HG02973 (cell line): ENCODE measurements around the gene EHD4.

Experiments used
- ATAC-seq: cut with Tn5 transposase; IDR thresholded peaks from one replicate; pipeline ENCODE4 v1.9.1; 2021; ENCODE audit warnings: moderate library complexity; ENCODE audit not compliant: unreplicated experiment

Gene EHD4

DNA sequence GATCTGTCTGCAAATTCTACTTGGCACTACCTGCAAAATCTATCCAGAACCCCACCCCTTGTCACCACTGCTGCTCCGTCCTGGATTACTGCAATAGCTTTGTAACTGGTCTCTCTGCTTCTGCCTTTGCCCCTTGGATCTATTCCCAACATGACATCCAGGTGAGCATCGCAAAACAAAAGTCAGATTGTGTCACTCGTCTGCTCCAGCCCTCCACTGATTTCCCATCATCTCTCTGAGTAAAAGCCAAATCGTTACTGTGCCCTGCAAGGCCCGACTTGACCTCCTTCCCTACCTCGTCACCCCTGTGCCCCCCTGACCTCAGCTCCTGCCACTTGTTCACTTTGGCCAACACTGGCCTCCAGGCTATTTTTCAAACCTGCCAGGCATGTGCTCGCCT, 87.9 kb downstream of the EHD4 start:
- no peak for ATAC-seq

DNA sequence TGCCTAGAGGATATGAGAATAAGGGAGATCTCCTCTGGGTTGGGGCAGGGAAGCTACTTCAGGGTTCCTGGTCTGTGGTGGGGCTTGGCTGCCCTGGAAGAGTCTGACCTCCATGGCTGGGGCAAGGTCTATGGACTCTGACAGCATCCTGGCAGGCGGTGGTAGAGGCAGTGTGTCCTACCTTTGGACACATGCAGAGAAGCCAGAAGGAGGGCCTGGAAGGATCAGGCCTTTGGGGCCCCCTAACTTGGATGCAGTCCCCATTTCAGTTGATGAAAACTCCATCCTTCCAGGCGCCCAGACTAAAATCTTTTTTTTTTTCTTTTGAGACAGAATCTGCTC, 88.9 kb downstream of the EHD4 start:
- ATAC-seq, result no peak

DNA sequence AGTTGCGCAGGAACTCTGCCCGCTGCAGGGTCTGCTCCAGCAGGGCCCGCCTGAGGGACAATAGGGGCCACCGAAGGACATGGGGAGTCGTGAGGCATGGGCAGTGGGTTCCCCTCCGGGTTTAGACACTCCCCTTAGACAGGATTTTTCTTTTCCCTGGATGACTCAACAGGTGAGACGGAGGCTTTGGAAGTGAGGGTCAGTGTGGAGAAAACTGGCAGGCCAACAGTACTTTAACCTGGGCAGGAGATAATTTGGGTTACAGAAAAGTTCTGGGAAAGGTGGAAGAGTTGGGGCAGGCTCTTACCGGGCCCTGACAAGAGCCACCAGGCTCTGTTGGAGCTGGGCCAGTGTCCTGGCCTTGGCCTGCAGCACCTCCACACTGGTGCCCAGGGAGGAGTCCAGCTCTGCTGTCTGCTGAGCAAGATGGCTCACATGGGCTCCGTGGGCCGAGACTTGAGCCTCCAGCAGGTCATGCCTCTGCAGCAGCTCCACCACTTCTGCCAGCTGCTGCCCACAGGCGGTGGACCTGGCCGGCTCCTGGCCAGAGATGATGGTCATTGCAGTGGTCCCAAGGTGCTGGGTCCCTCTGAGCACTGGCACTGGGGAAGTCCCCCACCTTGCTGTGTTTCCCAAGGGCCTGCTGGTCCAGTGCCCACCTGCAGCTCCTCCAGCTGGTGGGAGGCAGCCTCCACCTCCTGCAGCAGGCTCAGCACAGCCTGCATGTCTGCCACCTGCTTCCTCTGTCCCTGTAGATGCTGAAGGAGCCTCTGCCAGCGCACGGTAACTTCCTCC, 89.5 kb downstream of the EHD4 start:
- ATAC-seq, result no peak

DNA sequence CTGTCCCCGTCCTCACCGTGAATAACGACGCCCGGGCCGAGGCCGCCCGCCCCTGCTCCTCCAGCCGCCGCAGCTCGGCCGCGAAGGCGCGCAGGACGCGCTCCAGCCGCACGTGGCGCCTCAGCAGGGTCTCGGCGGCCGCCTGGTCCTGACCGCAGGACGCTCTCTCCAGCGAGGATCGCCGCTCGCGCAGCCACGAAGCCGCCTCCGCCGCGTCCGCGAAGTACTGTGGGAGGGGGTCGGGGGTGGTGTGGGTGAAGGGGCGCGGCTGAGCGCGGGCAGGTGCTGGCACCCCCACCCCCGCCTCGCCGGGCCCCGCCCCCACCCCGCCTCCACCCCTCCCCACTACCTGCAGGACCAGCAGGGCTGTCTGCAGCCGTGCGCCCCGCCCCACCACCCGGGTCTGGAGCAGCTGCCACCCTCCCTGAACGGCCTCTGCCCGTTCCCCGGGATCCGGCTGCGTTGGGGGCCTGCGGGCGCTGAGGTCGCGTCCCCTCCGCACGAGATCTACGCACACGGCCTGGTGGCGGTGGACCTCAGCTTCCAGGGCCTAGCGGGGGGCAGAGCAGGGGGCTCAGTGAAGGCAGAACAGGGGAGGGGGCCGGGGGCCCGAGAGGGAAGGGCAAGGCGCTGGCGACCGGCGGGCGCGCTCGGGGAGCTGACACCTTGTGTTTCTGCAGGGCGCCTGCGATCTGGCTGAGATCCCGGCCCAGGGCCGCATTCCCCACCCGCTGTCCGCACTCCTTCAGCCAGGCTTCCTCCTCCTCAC, 90.3 kb downstream of the EHD4 start:
- ATAC-seq, result no peak

DNA sequence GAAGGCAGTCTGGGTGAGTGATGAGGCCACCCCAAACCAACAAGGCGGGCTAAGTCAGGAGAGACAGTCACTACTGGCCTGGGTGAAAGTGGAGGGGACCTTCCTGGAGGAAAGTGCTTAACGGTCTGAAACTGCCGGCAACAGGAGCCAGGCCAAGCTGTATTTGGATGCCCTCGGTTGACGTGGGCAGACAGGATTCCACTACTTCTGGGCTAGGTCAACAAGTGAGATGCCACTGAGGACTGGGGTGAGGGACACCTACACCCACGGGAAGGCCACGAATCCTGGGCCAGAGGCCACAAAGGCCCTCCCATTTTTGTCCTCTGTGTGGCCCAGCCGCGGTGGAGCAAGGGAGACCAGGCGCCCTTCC, 90.8 kb downstream of the EHD4 start:
- ATAC-seq, result no peak

DNA sequence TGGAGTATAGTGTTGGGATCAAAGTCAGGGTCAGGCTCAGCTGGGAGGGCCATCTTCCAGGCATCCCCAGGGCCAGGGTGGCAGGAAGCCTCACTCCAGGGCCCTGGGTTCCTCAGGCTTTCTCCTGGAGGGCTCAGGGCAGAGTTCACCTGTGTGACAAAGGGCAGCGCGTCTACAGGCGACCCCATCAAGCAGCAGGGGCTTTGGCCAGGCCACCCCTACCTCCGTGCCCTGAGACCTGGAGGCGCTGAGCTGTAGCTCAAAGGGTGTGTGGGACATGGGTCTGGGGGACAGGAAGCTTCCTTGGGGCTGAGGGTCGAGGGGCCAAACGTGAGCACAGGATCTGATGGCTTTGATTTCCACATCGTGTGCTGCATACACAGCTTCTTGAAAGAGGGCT, 91.3 kb downstream of the EHD4 start:
- ATAC-seq, result no peak

DNA sequence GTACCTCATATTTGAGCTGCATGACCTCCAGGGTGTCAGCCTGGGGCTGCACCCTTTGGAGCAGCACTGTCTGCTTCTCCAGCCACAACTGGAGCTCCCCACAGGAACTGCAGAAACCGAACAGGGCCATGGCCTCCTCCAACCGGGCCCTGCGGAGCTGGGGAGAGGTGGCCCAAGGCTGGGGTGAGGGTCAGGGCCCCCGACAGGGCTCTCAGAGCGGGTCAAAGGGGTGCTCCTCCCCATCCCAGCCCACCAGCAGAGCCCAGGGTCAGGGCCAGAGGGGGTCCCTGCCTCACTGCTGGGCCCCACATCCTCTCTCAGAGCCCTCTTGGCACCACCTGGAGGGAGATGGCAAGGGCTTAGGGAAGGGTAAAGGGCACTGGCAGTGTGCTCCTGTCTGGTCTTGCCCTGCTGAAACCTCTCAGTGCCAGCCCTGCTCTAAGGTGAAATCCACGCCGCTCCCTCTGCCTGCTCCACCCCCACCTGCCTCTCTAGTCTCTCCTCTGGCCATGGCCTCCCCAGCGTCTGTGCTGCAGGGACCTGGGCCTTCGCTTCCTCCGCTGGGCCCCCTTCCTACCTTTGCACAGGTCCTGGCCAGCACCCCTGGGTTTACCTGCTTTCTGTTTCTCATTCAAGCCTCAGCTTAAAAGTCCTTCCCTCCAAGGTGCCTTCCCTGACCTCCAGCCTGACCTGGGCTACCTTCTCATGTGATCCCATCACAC, 92.0 kb downstream of the EHD4 start:
- no peak for ATAC-seq

DNA sequence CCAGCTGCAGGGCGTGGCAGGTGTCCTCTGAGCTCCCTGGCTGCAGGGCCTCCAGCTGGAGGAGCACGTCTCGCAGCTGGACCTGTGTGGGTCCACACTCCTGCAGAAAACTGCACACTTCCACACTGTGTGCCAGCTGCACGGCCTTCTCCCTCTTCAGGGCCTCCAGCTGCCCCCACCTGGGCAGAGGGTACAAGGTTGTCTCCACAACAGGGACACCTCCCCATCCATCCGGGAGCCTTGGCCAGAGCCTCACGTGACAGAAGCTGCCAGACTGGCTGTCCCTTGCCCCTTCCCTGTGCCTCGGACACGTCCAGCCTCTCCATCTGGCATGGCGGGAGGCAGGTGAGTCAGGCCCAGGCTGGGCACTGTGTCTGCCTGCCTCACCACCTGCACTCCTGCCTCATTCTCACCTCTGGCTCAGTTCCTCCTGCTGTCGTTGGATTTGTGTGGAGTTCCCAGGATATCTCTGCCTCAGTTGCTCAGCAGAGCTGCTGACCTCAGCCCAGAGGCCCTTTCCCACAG, 93.0 kb downstream of the EHD4 start:
- no peak for ATAC-seq

DNA sequence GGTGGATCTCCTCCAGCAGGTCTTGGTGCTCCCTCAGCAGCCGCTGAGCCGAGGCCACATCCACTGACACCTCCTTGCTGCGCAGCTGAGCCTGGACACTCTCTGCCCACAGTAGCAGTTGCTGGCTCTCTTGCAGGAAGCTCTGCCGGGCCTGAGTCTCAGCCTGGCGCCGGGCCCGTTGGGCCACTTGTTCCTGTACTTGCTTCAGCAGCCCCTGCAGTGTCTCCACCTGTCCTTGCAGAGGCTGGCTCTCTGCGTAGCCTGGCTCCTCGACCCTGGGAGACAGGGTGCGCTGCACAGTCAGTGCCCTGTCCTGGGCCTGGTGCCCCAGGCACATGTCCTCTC, 94.0 kb downstream of the EHD4 start:
- ATAC-seq, result no peak

DNA sequence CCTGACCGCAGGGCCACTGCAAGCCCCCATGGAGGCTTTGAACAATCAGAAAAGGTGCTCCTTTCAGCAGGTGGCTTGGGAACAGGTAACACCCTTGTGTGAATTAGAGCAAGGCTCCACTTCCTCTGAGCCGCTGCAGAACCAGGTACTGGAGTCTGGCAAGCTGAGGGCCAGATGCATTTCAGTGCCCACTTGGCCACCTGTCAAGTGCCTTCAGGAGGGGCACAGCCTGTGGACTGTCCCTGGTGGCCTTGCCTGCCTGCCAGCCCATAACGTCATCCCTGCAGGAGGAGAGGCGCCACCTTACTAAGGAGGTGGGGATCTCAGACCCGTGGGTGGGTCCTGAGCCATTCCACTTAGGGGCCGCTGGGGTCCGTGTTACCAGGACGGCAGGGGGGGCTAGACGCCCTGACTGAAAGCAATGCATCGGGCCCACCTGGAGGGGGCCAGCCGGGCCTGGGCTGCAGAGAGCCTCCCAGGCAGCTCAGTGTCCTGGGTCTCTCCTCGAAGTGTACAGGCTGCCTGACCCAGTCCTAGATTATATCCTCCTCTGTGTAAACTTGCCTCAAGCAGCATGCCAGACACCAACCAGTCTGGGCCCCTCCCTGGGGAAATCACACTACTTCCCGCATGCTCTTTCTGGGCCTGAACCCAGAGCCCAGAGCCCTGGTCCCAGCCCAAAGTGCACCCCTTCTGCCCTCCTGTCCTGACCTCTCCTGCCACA, 94.6 kb downstream of the EHD4 start:
- ATAC-seq, result no peak

DNA sequence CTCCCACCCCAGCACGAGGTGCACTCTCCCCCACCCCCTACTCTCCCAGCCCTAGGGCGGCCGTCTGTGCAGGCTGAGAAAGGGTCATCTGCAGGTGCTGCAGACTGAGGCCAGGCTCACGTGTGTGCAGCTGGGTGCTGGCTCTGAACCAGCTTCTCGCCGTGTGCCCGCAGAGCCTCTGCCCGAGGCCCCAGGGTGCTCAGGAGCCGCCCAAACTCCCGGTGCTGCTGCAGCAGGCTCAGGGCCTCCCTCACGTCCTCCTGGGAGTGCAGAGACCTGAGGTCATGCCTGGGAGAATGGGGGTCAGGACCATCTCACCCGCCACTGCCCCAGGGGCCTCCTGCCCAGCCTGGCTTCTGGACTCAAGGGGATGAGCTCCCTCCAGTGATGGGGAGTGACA, 95.7 kb downstream of the EHD4 start:
- ATAC-seq, result no peak

DNA sequence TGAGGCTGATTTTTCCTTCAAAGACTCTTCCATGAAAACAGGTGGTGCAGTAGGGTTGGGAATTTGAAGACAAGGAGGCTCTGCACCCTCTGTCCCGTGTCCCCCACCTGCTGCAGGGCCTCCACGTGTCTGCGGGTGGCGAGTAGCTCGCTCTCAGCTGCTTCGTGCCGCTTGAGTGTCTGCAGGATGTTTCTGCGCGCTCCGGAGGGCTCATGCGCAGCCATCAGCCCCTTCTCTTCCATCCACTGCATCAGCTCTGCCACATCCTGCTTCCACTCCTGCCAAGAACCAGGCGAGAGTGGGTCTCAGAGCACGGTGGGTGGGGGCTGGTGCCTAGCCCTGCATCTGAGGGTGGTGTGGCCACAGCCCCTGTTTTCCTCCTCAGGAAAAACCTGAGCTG, 96.3 kb downstream of the EHD4 start:
- ATAC-seq, result no peak

DNA sequence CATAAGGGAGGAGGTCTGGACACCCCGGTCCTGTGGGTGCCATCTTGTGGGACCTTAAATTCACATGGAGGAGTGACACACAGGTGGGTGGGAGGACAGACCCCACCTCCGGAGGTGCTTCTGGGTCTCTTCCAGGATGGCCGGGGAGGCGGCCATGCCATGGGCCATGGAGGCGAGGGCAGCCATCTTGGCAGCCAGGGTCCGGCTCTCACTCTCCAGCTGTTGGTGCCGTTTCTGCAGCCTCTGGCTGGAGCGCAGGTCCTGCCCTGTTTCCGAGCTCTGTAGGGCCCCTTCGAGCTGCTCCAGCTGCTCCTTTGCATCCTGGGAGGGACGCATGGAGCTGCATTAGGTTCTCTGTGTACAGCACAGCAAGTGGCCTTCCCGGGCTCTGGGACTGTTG, 97.6 kb downstream of the EHD4 start:
- ATAC-seq, result no peak

DNA sequence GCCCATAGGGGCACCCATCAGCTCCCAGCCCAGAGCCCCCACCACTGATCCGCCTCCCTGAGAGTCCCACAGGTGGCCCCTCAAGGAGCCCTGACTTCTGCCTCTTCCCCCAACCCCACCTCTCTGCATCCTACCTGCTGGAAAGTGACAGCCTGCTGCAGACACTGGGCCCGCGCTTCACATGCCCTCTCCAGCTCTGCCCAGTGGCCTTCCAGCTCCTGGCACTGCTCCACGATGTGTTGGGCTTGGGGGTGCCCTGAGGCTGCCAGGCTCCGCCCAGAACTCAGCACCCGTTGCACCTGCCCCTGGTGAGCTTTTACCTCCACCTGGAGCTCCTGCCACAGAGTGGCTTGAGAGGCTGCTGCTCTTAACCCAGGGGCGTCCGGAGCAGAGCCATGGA, 98.6 kb downstream of the EHD4 start:
- ATAC-seq, result no peak

DNA sequence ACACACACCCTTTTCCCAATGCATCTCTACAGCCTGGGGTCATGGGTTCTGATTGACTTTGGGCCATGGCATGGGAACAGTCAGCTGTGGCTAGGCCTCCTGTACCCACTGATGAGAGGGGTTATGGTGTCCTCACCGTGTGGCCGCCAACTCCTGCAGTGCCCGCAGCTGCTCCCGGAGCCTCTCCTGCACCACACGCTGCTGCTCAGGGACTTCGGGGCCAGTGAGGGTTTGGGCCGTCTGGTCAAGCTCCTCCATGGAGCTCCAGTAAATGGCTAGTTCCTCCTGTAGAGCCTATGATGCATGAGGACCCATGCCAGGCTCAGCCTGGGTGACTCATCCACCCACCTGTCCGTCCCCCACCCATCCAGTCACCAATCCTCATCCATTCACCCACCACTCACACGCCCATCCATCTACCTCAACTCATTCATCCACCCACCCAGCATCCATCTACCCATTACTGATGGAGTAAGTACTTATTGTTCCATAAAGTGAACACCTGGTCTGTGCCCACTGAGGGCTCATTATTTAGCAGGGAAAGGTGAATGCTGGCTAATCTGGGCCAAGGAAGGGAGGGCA, 100.1 kb downstream of the EHD4 start:
- no peak for ATAC-seq

DNA sequence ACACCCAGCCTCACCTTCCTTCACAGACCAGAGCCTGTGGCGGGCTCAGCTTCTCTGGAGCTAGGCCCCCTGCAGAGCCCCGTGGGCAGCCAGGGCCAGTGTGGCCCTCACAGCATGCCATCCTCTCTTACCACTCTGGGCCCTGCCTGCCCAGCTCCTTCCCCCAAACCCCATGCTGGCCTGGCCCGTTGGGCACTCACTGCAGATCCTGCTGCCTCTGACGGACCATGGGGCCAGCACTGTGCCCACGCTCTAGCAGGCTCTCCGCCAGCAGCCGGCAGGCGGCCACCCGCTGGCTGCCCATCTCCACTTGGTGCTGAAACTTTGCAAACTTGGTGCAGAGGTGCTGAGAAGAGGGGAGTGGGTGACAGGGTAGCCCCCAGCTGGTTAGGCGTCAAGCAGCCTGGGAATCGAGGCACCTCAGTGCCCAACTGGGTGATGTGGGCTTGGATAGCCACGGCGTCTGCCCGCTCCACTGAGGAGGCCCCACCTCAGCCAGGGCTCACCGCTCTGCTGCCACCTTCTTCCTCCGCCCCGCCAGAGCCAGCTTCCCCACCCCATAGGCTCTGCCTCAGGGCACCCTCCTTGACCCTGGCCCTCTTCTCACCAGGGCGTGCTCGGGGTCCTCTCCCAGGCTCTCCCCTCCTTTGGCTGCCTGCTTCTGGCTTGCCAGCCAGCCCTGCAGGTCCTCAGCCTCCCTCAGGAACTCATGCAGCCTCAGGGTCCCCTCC, 101.0 kb downstream of the EHD4 start:
- ATAC-seq, result no peak

DNA sequence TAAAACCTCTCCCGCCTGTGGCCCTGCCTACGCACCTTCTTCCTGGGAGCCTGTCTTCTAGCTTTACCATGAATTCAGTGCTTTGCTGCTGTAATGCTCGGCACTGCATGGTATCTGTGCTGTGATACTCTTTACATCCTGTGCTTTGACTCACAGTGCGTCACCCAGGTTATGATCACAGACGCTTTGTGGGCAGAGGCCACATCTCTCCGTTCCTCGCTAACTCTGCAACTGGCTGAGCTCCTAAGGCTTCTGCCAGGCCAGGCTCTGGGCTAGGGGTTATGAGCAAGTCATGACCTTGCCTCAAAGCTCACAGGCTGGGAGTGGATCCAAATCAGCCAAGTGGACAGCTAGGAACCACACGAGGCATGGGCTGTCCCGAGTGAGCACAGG, 101.7 kb downstream of the EHD4 start:
- no peak for ATAC-seq

DNA sequence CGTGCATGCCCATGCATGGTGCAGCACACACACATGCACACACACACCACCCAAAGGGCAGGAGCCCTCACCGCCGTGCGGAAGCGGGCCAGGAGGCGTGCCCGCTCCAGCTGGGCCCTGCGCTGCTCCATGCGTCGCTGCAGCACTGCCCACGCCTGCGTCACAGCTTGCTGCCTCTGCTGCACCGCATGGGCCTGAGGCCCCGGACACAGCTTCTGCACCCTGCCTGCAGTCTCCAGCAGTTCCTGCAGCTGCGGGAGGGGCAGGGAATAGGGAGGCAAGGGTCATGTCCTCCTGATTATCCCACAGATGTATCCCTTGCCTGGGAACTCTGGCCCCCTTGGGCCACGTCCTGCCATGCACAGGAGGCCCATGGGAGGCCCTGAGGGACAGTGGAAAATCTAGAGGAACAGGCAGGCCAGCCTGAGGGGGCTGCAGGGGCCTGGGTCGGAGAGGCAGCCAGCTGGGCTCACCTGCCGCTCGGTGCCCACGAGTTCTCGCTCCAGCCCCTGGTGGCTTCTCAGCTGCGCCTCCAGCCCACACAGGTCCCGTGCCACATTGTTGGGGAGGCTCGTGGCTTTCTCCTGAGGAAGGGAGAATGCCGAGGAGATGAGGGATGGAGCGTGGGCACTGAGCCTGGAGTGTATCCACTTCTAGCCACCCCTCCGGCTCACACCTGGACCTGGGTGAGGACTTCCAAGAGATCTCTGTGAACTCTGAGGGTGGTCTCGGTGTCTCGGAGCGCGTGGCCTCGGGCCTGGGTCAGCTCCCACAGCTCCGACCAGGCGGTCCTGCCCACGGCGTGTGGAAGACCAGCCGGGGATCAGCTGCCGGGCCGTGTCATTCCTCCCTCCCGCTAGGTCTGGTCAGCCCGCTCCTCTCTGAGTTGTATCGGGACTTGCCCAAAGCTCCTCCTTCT, 102.3 kb downstream of the EHD4 start:
- ATAC-seq, result no peak

DNA sequence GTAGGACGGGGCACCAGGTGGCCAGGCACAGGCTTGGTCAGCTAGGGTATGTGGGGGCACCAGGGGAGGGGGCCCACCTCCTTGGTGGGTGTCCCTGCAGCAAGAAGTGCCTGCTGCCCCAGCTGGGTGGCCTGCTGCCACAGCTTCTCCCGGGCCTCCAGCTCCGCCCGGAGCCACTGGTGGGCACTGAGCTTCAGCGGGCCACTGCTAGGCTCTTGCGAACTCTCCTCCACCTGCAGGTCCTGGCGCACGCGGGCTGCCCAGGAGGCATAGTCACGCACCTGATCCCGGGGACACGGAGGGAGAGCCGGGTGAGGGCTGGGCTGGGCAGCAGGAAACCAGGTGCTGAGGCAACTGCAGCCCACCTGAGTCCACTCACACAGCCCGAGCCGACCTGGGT, 104.0 kb downstream of the EHD4 start:
- ATAC-seq, result no peak
